ENCODE results near the gene TACSTD2. TPM values are rescaled to one million over a fixed set of nuclear protein-coding genes. Genes with fewer than 3 reads are reported as not detected.
A peak's percentile ranks its signal among the peaks of the same experiment; 100 is the strongest.

The TACSTD2 gene
- total and polyA plus RNA-seq, 2 of the 13 experiments (the other 11 are each of a cell fraction or from before 2014, with no cell fraction given) = not detected

- peak; percentile 98 for TF ChIP-seq ZMYM4 (CRISPR knock-in tag; IDR thresholded peaks at IDR 0.05)
- TF ChIP-seq NR2C2 (CRISPR knock-in tag; IDR thresholded peaks at IDR 0.05; ENCODE audit: borderline replicate concordance) = peak; percentile 77; the same call in 1 of the 2 replicates
- peak; percentile 78; the same call in 1 of the 2 replicates for TF ChIP-seq REPIN1 (CRISPR knock-in tag; IDR thresholded peaks at IDR 0.05; ENCODE audit: borderline replicate concordance, low read depth)
- 0 out of 2 replicates have a peak, but pooled peaks have one; percentile 21 for TF ChIP-seq ZNF644 (CRISPR knock-in tag; IDR thresholded peaks at IDR 0.05; ENCODE audit: low read depth)
- TF ChIP-seq TP53 (CRISPR knock-in tag; conservative IDR thresholded peaks at IDR 0.05) = 0 out of 2 replicates have a peak, but pooled peaks have one; percentile 41
- TF ChIP-seq, protein P1, sequence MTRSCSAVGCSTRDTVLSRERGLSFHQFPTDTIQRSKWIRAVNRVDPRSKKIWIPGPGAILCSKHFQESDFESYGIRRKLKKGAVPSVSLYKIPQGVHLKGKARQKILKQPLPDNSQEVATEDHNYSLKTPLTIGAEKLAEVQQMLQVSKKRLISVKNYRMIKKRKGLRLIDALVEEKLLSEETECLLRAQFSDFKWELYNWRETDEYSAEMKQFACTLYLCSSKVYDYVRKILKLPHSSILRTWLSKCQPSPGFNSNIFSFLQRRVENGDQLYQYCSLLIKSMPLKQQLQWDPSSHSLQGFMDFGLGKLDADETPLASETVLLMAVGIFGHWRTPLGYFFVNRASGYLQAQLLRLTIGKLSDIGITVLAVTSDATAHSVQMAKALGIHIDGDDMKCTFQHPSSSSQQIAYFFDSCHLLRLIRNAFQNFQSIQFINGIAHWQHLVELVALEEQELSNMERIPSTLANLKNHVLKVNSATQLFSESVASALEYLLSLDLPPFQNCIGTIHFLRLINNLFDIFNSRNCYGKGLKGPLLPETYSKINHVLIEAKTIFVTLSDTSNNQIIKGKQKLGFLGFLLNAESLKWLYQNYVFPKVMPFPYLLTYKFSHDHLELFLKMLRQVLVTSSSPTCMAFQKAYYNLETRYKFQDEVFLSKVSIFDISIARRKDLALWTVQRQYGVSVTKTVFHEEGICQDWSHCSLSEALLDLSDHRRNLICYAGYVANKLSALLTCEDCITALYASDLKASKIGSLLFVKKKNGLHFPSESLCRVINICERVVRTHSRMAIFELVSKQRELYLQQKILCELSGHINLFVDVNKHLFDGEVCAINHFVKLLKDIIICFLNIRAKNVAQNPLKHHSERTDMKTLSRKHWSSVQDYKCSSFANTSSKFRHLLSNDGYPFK (CRISPR knock-in tag; IDR thresholded peaks at IDR 0.05; ENCODE audit: borderline replicate concordance) = peak; percentile 95
- TF ChIP-seq, protein P2, sequence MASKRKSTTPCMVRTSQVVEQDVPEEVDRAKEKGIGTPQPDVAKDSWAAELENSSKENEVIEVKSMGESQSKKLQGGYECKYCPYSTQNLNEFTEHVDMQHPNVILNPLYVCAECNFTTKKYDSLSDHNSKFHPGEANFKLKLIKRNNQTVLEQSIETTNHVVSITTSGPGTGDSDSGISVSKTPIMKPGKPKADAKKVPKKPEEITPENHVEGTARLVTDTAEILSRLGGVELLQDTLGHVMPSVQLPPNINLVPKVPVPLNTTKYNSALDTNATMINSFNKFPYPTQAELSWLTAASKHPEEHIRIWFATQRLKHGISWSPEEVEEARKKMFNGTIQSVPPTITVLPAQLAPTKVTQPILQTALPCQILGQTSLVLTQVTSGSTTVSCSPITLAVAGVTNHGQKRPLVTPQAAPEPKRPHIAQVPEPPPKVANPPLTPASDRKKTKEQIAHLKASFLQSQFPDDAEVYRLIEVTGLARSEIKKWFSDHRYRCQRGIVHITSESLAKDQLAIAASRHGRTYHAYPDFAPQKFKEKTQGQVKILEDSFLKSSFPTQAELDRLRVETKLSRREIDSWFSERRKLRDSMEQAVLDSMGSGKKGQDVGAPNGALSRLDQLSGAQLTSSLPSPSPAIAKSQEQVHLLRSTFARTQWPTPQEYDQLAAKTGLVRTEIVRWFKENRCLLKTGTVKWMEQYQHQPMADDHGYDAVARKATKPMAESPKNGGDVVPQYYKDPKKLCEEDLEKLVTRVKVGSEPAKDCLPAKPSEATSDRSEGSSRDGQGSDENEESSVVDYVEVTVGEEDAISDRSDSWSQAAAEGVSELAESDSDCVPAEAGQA (IDR thresholded peaks at IDR 0.05; ENCODE audit: low read depth) = peak; percentile 73
- TF ChIP-seq, protein P2 (CRISPR knock-in tag; IDR thresholded peaks at IDR 0.05; ENCODE audit: borderline replicate concordance) = no peak
- TF ChIP-seq FOXC1 (CRISPR knock-in tag; IDR thresholded peaks at IDR 0.05; ENCODE audit: borderline replicate concordance) = peak; percentile 67; the same call in 1 of the 2 replicates
- peak; percentile 54; the same call in 1 of the 2 replicates for TF ChIP-seq ZBTB33 (CRISPR knock-in tag; IDR thresholded peaks at IDR 0.05)
- TF ChIP-seq, protein P3, sequence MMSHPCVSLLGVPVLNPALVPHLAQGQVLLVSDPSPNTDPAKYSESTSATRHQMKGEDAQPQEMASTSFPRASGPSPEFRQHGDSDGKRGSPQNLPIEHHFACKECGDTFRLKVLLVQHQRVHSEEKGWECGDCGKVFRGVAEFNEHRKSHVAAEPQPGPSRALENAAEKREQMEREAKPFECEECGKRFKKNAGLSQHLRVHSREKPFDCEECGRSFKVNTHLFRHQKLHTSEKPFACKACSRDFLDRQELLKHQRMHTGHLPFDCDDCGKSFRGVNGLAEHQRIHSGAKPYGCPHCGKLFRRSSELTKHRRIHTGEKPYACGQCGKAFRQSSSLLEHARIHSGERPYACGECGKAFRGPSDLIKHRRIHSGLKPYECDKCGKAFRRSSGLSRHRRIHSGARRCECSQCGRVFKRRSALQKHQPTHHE (CRISPR knock-in tag; IDR thresholded peaks at IDR 0.05; ENCODE audit: borderline replicate concordance) = 0 out of 2 replicates have a peak, but pooled peaks have one; percentile 61
- no peak for TF ChIP-seq ZNF616 (CRISPR knock-in tag; IDR thresholded peaks at IDR 0.05; ENCODE audit: low read depth)
- peak; percentile 55 for TF ChIP-seq MED1 (CRISPR knock-in tag; IDR thresholded peaks at IDR 0.05)
- TF ChIP-seq BORCS8-MEF2B (CRISPR knock-in tag; IDR thresholded peaks at IDR 0.05) = peak; percentile 45; the same call in 1 of the 2 replicates
- 0 out of 2 replicates have a peak, but pooled peaks have one; percentile 43 for TF ChIP-seq POLR2AphosphoS2 (IDR thresholded peaks at IDR 0.05; ENCODE audit: low read depth, low read length)
- TF ChIP-seq PTBP1 (IDR thresholded peaks at IDR 0.05; ENCODE audit: low read depth, low read length, poor library complexity, severe bottlenecking) = peak; percentile 26
These were observed 30.3 kb downstream of the TACSTD2 start, which contains the start of gene OMA1 (continued) for GRCh38 chr1:58546520-58547308.

Measured in HepG2 (cell line).